SK-N-SH treated with all-trans-retinoic acid at 6 μM for 48 hours (cell line): ENCODE measurements around the gene MS4A10.

ENCODE experiments used
- CSDC2 ChIP-seq: fragments of 250-450 bp; sonication (Bioruptor Pico); IDR thresholded peaks from 2 replicates; pipeline ENCODE4 v1.5.0; 2020; ENCODE audit warnings: mild to moderate bottlenecking, moderate library complexity
- GLIS3 ChIP-seq: fragments of 250-450 bp; sonication (Bioruptor Pico); IDR thresholded peaks from 2 replicates; pipeline ENCODE4 v1.5.0; 2020; ENCODE audit warnings: mild to moderate bottlenecking, moderate library complexity
- ISL1 ChIP-seq: fragments of 250-450 bp; sonication (Bioruptor Pico); IDR thresholded peaks from 2 replicates; pipeline ENCODE4 v2.1.2; 2022; ENCODE audit warnings: mild to moderate bottlenecking, moderate library complexity
- OSR1 ChIP-seq: fragments of 250-450 bp; sonication (Bioruptor Pico); IDR thresholded peaks from 2 replicates; pipeline ENCODE4 v1.8.0; 2022; ENCODE audit warnings: moderate library complexity, mild to moderate bottlenecking, inconsistent platforms
- PPARA ChIP-seq: fragments of 250-450 bp; sonication (Bioruptor Pico); IDR thresholded peaks from 2 replicates; pipeline ENCODE4 v1.5.0; 2020; ENCODE audit warnings: mild to moderate bottlenecking, borderline replicate concordance
- RARB ChIP-seq: fragments of 250-450 bp; sonication (Bioruptor Pico); IDR thresholded peaks from 2 replicates; pipeline ENCODE4 v1.8.0; 2021; ENCODE audit warnings: mild to moderate bottlenecking, moderate library complexity
- TCF4 ChIP-seq: fragments of 250-450 bp; sonication (Bioruptor Pico); IDR thresholded peaks from 2 replicates; pipeline ENCODE4 v1.8.0; 2021; ENCODE audit warnings: mild to moderate bottlenecking, moderate library complexity, borderline replicate concordance
- TOX ChIP-seq: fragments of 250-450 bp; sonication (Bioruptor Pico); IDR thresholded peaks from 2 replicates; pipeline ENCODE4 v1.8.0; 2021; ENCODE audit warnings: mild to moderate bottlenecking, moderate library complexity, borderline replicate concordance
- ZFP3 ChIP-seq: fragments of 250-450 bp; sonication (Bioruptor Pico); IDR thresholded peaks from 2 replicates; pipeline ENCODE4 v1.5.0; 2020; ENCODE audit warnings: mild to moderate bottlenecking, moderate library complexity
- ZFP30 ChIP-seq: fragments of 450-650 bp; formaldehyde crosslinking; IDR thresholded peaks from 2 replicates; pipeline ENCODE4 v1.5.0; 2022; ENCODE audit warnings: mild to moderate bottlenecking, moderate library complexity
- ZNF565 ChIP-seq: fragments of 450-650 bp; formaldehyde crosslinking; conservative IDR thresholded peaks from 2 replicates; pipeline ENCODE4 v1.5.0; 2020; ENCODE audit warnings: low read depth, mild to moderate bottlenecking, moderate library complexity
- ZNF70 ChIP-seq: fragments of 450-650 bp; formaldehyde crosslinking; IDR thresholded peaks from 2 replicates; pipeline ENCODE4 v1.5.0; 2020; ENCODE audit warnings: mild to moderate bottlenecking, moderate library complexity
- ZNF8 ChIP-seq: fragments of 450-650 bp; formaldehyde crosslinking; IDR thresholded peaks from 2 replicates; pipeline ENCODE4 v1.5.0; 2020; ENCODE audit warnings: mild to moderate bottlenecking, moderate library complexity
- TF ChIP-seq, protein P1 (sequence below): fragments of 250-450 bp; sonication (Bioruptor Pico); IDR thresholded peaks from 2 replicates; pipeline ENCODE4 v1.8.0; 2020; ENCODE audit warnings: mild to moderate bottlenecking, moderate library complexity, borderline replicate concordance

DNA sequence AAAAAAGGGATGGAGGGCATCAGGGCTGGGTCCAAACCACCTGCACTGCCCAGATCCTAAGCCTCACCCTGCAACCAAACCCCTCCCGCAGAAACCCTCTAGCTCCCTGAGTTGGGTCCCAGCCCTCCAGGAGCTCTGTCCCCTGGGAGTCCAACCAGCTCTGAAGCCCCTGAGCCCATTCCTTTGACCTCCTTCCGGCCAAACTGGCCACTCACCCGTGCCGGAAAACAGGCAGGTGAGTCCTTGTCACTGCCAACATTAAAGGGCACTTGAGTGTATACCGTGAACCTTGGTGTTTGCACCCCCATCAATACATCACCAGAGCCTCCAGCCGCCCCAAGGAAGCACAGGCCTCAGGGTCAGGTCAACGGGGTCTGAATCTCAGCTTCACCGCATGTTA is 16.9 kb upstream of the MS4A10 start:
- TF ChIP-seq, protein P1, sequence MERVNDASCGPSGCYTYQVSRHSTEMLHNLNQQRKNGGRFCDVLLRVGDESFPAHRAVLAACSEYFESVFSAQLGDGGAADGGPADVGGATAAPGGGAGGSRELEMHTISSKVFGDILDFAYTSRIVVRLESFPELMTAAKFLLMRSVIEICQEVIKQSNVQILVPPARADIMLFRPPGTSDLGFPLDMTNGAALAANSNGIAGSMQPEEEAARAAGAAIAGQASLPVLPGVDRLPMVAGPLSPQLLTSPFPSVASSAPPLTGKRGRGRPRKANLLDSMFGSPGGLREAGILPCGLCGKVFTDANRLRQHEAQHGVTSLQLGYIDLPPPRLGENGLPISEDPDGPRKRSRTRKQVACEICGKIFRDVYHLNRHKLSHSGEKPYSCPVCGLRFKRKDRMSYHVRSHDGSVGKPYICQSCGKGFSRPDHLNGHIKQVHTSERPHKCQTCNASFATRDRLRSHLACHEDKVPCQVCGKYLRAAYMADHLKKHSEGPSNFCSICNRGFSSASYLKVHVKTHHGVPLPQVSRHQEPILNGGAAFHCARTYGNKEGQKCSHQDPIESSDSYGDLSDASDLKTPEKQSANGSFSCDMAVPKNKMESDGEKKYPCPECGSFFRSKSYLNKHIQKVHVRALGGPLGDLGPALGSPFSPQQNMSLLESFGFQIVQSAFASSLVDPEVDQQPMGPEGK (CRISPR knock-in tag): no peak
- TF ChIP-seq CSDC2 (CRISPR knock-in tag): no peak
- no peak for TF ChIP-seq ZFP3
- TF ChIP-seq ZFP30 (CRISPR knock-in tag): no peak
- no peak for TF ChIP-seq RARB (CRISPR knock-in tag)
- no peak for TF ChIP-seq ISL1 (CRISPR knock-in tag)
- TF ChIP-seq GLIS3: no peak
- TF ChIP-seq OSR1: no peak
- no peak for TF ChIP-seq PPARA (CRISPR knock-in tag)
- TF ChIP-seq ZNF565 (CRISPR knock-in tag): no peak
- TF ChIP-seq ZNF8 (CRISPR knock-in tag): no peak
- TF ChIP-seq ZNF70 (CRISPR knock-in tag): no peak
- TF ChIP-seq TCF4 (CRISPR knock-in tag): no peak
- TF ChIP-seq TOX (CRISPR knock-in tag): no peak
